ENCODE measurements around the gene KRT76.

The KRT76 gene

DNA sequence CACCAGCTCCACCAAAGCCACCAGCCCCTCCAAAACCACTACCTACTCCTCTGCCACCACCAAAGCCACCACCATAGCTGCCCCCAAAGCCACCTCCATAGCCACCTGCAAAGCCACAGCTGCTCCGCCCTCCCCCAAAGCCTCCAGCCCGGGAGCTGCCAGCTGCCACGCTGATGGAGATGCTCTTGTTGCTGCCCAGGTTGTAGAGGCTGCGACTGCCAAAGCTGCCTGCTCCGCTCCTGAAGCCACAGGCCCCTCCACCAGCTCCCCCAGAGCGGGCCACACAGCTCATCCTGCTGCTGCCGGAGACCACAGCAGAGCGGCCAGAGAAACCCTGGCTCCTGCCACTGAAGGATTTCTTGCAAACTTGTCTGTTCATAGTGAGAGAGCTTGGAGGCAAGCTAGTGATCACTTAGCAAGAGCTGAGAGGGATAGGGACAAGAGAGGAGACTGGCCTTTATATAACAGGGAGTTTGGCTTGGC, at the start of gene KRT76:
Gene KRT76, minus strand, starts transcription at position 433 of the 483 bp plus-strand sequence. Its CDS starts 54 bp downstream, at position 379.
- no peak for DNase-seq (ENCODE audit: low read depth)

DNA sequence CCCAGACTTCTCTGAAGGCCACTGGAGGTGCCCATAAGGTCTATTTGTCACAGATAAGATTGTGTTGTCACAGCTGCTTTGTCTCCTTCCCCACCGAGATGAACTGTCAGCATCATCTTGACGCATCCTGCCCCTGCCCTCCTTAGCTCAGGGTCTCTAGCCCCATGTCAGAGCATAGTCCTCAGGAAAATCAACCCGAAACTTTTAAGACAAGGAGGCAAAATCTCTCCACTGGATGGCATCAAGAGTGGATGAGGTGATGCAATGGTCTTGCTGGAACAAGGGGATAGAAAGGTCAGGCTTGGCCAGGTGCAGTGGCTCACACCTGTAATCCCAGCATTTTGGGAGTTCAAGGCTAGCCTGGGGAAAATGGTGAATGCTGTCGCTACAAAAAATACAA, 48.8 kb upstream of the KRT76 start:
- no peak for DNase-seq (ENCODE audit: low read depth)

DNA sequence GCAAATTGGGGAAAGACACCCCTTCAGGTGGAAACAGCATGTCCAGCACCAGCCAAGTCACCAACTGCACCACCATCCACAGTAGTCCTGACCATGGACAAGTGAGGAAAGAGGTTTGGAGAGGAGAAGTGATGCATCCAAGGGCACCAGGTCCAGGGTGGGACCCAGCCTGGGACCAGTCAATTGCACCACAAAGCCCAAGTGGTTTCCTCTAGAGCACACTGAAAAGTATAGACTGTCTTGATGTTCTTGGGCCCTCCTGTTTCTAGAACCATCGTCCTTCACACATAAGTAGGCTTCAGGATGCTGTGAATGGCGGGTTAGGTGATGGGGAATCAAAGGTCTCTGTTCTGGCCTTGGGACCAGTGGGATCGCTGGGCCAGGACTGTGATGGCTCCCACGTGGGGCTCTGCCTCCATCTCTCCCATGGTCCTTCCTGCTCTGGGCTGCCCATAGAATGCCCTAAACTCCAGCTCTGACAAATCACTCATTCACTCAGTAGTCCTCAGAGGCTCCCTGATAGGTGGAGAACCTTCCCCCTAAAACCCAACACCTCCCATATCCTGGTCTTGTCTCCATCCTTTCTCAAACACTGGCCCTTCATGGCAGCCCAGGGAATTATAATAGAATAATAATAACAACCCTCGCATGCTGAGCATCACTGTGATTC, 47.7 kb upstream of the KRT76 start:
- no peak for DNase-seq (ENCODE audit: low read depth)

DNA sequence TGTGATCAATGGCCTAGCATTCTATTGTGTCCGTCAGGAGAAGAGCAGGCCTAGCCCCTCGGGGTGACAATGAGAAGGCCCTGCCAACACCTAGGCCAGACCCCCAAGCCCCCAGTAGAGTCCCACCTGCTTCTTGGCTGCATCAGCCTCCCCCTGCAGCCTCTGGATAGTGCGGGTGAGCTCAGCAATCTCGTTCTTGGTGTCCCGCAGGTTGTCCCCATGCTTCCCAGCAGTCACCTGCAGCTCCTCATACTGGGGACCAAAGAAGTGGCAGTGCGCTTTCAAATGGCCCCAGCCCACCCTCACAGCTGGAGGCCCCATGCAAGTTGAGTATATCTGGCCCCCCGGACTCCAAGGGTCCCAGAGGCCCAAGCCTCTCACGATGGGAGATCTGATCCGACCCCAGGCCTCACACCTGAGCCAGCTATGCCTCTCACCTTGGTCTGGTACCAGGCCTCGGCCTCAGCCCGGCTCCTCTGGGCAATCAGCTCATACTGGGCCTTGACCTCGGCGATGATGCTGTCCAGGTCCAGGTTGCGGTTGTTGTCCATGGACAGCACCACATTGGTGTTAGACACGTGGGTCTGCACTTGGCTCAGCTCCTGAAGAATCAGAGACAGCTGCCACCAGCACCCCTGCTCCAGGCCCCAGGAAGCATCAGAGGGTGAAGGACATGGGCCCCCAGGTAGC, 46.8 kb upstream of the KRT76 start:
- no peak for DNase-seq (ENCODE audit: low read depth)

DNA sequence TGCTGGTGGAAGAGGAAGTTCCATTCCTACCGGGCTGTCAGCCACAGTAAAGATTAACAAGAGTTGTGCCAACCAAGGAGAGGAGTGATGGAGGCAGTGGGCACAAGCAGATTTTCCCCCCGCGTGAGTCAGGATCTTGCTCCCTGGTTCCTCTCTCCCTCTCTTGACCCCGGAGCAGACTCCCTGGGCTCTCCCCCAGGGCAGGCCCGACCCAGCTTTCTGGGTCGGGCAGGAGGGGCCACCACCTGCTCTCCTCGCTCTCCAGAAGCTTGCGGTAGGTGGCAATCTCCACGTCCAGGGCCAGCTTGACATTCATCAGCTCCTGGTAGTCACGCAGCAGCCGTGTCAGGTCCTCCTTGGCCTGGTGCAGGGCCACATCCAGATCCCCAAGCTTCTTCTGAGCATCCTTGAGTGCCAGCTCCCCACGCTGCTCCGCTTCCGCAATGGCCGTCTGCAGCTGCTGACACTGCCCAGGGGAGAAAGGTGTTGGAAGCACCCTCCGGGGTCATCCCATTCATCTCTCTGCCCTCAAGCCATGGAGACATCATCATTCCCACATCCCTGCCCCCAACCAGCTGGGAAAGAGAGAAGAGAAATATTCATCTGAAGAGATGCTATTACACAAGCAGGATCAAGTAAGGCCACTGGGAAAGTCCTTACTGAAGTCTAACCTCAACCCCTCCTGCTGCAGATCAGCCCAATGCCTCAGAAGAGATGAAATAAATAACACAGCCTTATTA, 45.8 kb upstream of the KRT76 start:
- DNase-seq (ENCODE audit: low read depth): no peak

DNA sequence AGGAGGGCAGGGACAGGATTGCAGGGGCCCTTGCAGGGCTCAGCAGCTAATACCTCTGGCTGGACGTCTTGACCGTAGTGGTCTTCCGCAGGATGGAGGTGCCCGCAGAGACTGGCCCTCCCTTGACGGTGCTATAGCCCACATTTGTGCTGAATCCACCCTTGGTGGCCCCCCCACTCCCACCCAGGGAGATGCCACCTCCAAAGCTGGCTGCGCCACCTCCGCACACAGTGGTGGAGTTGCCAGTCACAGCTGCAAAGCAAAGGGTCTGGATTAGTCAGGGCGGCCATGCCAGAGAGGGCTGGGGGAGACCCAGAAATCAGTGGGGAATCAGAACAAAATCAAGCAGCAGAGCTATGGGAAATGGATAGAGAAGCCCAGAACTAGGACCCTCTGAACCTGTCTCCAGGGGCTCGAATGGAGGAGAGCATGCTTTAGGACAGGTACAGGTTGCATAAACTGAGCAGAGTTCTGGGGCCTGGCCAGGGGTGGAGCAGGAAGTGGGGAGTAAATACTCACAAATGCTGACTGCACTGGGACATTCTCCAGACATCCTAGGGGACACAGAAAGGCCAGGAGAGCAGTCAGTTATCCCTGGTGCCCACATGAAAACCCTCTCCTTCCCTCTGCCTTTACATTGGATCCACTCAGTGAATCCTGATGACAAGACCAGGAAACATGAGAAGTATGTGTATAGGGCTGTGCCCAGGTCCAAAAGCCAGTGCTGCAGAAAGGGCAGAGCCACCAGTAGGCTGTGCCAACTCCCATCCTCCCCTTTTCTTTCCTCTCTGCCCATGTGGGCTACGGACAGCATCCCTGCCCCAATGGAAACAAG, 44.9 kb upstream of the KRT76 start:
- no peak for DNase-seq (ENCODE audit: low read depth)

DNA sequence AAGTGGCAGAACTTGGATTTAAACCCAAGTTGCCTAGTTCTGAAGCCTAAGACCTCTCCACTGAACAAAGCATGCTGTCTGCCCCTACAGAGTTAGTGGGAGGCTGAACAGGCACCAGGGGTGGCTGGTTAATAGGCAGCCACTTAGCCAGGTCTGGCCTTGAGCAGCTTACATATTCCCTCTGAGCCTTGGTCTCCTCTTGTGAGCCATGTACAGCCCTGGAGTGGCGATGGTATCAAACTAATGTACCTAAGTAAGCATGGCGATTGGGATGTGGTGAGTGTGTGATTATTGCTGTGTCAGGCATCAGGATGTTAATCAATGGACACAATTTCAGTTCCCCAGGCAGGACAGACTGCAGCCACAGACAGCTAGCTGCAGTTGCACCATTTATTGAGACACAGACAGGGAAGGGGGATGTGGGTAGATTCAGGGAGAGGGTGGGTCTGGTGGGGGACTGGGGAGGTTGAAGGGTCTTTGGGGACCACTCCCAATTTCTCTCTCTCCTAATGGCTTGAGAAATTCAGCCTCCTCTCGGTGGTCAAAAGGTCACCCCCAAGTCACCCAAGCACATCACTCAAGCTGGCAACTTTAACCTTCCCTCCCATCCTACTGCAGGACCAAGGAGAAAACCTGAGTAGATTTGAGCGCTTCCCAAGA, 44.1 kb upstream of the KRT76 start:
- DNase-seq (ENCODE audit: low read depth): no peak

DNA sequence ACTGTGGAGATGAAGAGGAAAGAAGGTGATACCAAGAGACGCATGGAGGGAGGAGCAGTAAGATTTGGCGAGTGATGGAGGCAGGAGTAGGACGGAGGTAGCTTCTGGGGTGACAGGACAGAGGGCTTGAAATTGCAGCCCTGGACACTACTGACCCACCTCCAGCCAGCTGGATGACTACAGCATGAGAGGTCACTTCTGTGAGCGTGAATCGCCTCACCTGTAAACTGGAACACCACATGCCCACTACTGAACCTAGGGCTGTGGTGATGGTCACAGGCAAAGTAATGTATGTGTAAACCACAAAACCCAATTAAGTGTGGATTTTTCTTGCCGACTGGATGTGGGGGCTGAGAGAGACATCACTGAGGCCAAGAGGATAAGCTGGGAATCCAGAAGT, 43.4 kb upstream of the KRT76 start:
- no peak for DNase-seq (ENCODE audit: low read depth)

DNA sequence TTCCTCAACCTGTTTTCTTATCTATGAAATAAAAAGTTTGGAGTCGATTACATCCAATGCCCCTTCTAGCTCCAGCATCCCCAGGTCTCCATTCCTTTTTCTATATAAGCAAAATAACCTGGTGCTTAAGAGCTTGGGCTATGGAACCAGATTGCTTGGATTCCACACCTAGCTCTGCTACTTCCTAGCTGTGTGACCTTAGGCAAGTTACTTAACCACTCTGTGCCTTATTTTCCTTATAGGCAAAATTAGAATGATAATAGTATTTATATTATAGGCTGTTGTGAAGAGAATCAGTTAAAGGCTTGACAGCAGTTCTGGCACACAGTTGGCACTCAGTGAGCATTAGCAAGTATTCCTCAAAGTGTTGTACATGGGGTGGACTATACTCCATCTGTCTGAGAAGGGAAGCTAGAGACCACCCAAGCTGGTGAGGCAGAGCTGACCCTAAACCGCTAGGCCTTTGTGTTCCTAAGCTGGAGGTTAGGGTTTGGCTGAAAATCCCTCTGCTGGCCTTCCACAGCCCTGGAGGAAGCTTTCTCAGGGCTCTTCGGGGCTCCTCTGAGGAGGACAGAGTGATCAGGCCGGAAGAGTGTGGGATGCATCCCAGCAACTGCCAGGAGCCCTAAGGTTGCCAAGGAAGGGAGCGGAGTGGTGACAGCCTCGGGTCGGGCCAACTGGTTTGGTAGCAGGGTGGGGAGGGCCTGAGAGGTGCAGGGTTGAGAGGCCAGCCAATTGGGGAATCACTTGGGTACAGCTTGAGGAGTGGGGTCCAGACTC, 42.8 kb upstream of the KRT76 start:
- no peak for DNase-seq (ENCODE audit: low read depth)

DNA sequence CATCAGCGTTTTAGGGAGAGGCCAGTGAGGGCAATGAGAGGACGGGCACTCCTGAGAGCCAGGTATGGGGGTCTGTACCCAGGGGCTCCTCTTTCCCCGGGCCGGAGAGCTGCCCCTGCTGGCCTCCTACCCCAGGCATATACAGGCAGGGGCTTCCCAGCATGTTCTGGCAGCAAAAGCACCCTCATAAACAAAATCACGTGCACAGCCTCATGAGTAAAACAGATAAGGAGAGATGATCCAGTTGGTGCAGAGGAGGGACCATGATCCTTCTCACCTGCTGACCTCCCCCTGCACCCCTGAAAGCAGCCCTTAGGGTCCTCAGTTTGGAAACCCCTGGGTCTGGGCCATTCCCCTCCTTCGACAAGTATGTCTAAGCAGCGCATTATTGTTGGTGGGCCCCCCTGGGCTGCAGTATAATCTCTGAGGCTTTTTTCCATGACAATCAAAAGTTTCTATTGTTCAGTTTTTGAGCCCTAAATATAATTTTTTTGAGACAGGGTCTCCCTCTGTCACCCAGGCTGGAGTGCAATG, 41.8 kb upstream of the KRT76 start:
- no peak for DNase-seq (ENCODE audit: low read depth)

DNA sequence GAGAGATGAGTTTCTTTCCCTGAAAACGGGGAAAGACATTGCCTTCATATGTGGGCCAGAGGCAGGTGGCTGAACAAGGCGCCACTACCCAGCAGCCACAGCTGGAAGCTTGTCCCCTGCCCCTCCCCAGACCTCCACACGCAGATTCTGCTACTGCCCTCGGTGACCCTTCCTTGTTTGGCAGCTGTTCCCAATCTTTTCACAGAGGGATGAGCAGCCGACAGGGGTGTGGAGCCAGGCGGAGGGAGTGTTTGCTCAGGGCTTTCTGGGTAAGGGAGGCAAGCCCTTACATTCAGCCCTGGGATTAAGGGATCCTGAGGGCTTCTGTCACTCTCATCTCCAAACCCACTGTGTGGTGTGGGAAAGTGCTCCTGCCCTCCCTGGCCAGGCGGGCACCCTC, 41.2 kb upstream of the KRT76 start:
- no peak for DNase-seq (ENCODE audit: low read depth)

DNA sequence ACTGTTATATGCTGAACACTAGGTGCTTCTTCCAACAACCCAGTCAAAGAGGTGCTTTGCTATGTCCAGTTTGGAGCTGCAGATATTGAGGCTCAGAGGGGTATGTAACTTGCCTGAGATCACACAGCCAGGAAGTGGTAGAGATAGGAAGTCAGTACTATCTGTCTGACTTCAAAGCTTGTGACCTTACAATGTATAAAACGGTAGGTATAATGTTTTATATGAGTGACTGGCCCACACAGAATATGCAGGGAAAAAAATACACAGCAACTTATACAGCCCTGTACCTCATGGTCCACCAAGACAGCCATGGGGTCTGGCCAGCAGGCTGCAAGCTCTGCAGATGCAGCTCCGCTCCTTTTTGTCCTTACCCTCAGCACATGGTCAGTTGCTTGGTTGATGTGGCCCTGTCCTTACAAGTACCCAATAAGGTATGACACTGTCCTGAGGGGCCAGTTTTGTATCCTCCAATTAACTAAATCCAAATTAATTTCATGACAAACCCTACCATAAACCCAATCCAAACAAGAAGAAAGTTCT, 40.6 kb upstream of the KRT76 start:
- DNase-seq (ENCODE audit: low read depth): no peak

DNA sequence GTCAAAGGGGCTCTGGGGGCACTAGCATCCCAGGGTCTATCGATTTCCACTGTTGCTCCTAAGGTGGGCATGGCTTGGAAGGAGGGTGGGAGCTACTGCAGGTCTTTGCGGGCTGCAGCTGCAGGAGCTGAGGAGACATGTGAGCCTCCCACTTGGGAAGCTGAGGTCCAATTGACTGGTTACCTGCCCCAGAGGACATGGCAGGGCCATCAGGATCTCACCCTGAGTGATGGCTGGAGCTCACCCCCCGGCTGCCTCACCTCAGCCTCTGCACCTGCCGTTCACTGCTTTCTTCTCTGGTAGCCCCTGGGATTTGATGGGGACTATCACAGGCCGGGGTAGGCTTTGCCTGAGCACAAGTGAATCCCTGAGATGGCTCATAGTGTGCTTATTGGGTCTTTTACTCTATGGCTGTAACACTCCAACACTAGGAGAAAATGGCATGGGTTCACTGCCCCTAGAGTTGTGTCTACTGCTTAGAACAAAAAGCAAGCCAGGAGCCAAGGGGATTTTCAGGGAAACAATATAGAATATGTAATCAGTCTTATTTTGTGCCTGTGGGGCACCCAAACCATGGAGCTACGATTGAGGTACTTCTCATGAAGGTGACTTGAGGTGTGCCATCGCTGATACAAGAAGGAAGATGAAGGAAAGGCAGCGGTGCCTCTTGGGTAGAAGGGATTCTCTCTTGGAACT, 40.0 kb upstream of the KRT76 start:
- DNase-seq (ENCODE audit: low read depth): no peak

DNA sequence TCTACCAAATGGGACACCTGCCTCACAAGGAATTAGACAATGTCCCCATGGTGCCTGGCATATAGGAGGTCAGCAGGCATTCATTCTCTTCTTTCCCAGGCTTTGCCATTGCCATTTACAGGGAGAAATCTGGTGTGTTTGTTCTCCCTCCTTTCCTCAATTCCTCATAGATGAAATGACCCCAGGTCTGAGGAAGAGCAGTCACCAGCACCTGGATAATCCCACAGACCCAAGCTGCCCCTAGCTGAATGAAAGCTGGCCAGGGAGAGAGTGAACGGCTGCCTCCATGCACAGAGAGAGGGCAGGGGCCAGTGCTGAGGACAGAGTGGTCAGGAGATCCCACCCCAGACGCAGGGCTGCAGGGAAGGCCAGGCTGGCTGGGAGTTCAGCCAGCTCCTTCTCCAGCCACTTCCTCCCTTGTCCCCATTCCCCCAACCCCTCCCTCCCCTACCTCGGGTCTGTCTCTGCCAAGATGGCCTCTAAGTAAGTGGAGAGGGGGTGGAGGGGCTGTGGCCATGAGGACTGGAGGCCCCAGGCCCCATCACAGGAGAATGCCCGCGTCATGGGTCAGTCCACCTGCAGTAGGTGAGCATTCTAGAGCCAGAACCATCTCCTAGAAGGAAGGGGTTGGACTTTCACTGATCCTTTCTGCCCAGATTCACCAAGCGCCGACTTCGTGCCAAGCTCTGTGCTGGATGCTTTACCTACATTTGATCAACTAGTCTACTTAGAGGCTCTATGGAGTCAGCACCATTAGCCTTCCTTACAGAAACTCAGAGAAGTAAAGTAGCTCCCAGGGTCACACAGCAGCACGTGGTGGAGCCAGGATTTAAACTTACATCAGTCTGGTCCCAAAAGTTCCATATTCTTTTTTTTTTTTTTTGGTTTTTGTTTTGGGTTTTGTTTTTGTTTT, 38.8 kb upstream of the KRT76 start:
- no peak for DNase-seq (ENCODE audit: low read depth)

DNA sequence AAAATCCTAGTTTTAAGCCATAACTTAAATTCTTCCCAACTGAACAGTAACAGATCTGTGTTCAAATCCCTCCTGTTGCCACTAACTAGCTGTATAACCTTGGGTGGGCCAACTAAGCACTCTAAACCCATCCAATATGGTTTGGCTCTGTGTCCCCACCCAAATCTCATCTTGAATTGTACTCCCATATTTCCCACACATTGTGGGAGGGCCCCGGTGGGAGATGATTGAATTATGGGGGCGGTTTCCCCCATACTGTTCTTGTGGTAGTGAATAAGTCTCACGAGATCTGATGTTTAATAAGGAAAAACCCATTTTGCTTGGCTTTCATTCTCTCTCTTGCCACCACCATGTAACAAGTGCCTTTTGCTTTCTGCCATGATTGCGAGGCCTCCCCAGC, 38.0 kb upstream of the KRT76 start:
- no peak for DNase-seq (ENCODE audit: low read depth)

DNA sequence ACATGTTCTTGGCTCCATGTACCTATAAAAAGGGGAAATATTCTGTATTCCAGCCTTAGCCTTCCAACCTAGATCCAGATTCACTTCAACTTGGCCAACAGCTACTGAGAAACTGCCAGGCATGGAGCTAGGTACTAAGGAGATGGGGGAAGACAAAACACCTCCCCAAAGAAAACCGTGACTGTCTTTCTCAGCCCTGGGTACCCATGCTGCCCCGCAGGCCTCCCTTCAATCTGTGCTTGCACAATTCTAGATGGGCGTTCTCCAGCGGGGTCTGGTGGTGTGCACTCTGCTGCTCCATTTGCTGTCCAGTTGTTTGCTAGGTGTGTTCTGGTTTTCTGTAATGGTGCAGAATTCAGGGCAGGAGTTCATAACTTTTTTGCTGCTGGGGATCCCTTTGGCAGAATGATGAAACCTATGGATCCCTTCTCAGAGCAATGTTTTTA, 37.6 kb upstream of the KRT76 start:
- DNase-seq (ENCODE audit: low read depth): no peak

DNA sequence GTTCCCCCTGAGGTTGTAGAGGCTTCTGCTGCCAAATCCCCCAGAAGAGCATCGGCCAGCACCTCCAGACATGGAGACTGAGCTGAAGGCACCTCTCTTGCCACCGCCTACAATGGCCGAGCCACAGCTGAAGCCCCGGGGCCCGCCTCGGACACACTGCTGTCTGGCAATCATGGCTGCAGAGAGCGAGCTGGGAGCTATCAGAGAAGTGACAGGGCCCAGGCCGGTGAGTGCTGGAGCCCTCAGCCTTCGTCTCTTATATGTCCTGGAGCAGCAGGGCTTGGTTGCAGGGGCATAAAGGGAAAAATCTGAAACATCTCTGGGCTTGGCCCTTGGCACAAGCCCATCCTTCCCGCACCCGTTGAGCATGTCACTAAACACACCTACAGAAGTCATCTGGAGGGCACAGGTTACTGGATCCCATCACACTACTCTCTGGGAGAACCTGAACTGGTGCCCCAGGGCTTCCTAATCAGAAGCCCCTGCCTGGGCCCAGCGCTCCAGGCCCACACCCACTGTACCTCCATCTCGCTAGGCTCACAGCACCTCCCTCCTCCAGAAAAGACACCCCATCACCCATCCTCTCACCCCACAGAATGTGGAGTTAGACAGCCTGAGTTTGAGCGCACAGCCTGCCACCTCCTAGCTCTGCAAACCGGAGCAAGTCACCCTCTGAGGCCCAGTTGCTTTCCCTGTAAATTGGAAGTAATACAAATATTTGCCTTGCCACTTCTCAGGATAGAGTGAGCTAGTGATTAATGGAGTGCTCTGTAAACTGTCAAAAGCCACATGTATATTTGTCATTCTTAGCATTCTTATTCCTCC, 37.0 kb upstream of the KRT76 start, which contains the start of gene KRT4:
Gene KRT4, minus strand, starts transcription at position 232 of the 825 bp plus-strand sequence. Its CDS starts 58 bp downstream, at position 174.
- DNase-seq (ENCODE audit: low read depth): no peak

Data from iris pigment epithelial cell (primary cell).